Brain microvascular endothelial cell (primary cell): ENCODE results near the gene GRM7.

Experiments used
- DNase-seq: peaks from one replicate; pipeline ENCODE4 v3.0.0-alpha.2; 2020
- H3K27ac ChIP-seq: fragments of 250-450 bp; sonication (Bioruptor Pico); 2 replicates; pipeline ENCODE4 v1.5.1; 2020; ENCODE audit warnings: mild to moderate bottlenecking, moderate library complexity
- H3K27me3 ChIP-seq: fragments of 250-450 bp; sonication (Bioruptor Pico); replicated peaks from 2 replicates; pipeline ENCODE4 v1.5.1; 2020; ENCODE audit warnings: mild to moderate bottlenecking
- H3K36me3 ChIP-seq: fragments of 250-450 bp; sonication (Bioruptor Pico); replicated peaks from 2 replicates; pipeline ENCODE4 v1.5.1; 2020; ENCODE audit warnings: mild to moderate bottlenecking
- H3K4me3 ChIP-seq: 2 replicates; pipeline ENCODE4 v1.5.1; 2011; ENCODE audit warnings: low read depth, mild to moderate bottlenecking, control low read depth, low read length, moderate library complexity
- in situ Hi-C: cut with HindIII; loops from 2 replicates; pipeline ENCODE4 v1.10.0; 2017; ENCODE audit warnings: low sequenced_read_pairs, low pct_ligation_motif_present
- TF ChIP-seq, protein P1 (sequence below): IDR thresholded peaks from 2 replicates; pipeline ENCODE4 v1.5.1; 2011; ENCODE audit warnings: low read depth, mild to moderate bottlenecking, moderate library complexity, low read length, control low read depth, inconsistent platforms; ENCODE audit errors: missing control alignments

GRM7 gene

GRCh38 chr3:7779331-7779730 is 918.4 kb downstream of the GRM7 start:
- TF ChIP-seq, protein P1, sequence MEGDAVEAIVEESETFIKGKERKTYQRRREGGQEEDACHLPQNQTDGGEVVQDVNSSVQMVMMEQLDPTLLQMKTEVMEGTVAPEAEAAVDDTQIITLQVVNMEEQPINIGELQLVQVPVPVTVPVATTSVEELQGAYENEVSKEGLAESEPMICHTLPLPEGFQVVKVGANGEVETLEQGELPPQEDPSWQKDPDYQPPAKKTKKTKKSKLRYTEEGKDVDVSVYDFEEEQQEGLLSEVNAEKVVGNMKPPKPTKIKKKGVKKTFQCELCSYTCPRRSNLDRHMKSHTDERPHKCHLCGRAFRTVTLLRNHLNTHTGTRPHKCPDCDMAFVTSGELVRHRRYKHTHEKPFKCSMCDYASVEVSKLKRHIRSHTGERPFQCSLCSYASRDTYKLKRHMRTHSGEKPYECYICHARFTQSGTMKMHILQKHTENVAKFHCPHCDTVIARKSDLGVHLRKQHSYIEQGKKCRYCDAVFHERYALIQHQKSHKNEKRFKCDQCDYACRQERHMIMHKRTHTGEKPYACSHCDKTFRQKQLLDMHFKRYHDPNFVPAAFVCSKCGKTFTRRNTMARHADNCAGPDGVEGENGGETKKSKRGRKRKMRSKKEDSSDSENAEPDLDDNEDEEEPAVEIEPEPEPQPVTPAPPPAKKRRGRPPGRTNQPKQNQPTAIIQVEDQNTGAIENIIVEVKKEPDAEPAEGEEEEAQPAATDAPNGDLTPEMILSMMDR, result no peak
- in situ Hi-C loops, result no loop called here
- no peak overlapping the region for H3K4me3 ChIP-seq
- H3K36me3 ChIP-seq, result no peaks in the 10 kb centered on the region
- H3K27ac ChIP-seq, result no peak overlapping the region
- no peaks in the 10 kb centered on the region for H3K27me3 ChIP-seq
- no peak for DNase-seq

- DNase-seq, result no peak
- H3K36me3 ChIP-seq, result no peaks in the 10 kb centered on the region
- H3K27ac ChIP-seq, result no peak overlapping the region
- H3K27me3 ChIP-seq, result no peaks in the 10 kb centered on the region
- in situ Hi-C loops, result no loop called here
- H3K4me3 ChIP-seq, result no peak overlapping the region
- TF ChIP-seq, protein P1, result no peak
Observed at GRCh38 chr3:7781395-7781794, 920.5 kb downstream of the GRM7 start.

GRCh38 chr3:7787871-7788828 is 927.2 kb downstream of the GRM7 start:
- no peak for DNase-seq
- Histone ChIP-seq H3K27me3 (no peaks in the 10 kb centered on the region), H3K36me3 (no peaks in the 10 kb centered on the region), H3K4me3 (no peak overlapping the region), H3K27ac (no peak overlapping the region)
- in situ Hi-C loops, result no loop called here
- TF ChIP-seq, protein P1, result no peak

DNA sequence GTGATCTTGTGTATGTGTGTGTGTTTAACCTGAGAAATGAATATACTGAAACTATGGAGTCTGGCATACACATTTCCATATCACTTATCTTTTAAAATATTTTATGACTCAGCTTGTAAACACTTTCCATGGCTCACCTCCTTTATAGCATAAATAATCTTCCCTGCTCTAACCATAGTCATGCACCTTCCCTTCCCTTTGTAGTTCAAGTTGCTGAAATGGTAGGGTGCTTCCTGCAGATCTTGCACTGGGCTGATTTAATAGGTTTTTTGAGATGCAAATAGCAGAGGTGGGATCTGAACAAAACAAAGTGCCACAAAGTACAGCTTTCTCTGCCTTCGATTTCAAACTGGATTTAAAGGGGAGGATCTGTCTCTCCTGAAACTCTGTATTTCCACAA is 928.0 kb downstream of the GRM7 start:
- no peak overlapping the region for H3K4me3 ChIP-seq
- DNase-seq, result no peak
- in situ Hi-C loops, result no loop called here
- H3K27me3 ChIP-seq, result no peaks in the 10 kb centered on the region
- TF ChIP-seq, protein P1, result no peak
- H3K36me3 ChIP-seq, result no peaks in the 10 kb centered on the region
- H3K27ac ChIP-seq, result no peak overlapping the region

- Histone ChIP-seq H3K36me3 (no peaks in the 10 kb centered on the region), H3K4me3 (no peak overlapping the region), H3K27me3 (no peaks in the 10 kb centered on the region), H3K27ac (no peak overlapping the region)
- no peak for DNase-seq
- TF ChIP-seq, protein P1, result no peak
- in situ Hi-C loops, result no loop called here
Observed at GRCh38 chr3:7789324-7789723, 928.4 kb downstream of the GRM7 start.
